HepG2 (cell line): ENCODE results near the gene ZNF813. TPM values are rescaled to one million over a fixed set of nuclear protein-coding genes. Genes with fewer than 3 reads are reported as not detected.

Experiments used
- CAMTA2 ChIP-seq: sonication (generic); formaldehyde crosslinking; IDR thresholded peaks from 2 replicates; pipeline ENCODE4 v1.4.0; 2020; ENCODE audit warnings: mild to moderate bottlenecking, missing genetic modification reagents, borderline replicate concordance
- CREM ChIP-seq, 2 experiments: sonication (generic) in 1 of 2; formaldehyde crosslinking in 1 of 2; IDR thresholded peaks; 2 replicates each; pipeline versions ENCODE4 v1.4.0 to v1.6.1; 2016 to 2020; ENCODE audit warnings: antibody characterized with exemption in 1 of 2, mild to moderate bottlenecking in 1 of 2, missing genetic modification reagents in 1 of 2
- FOXK1 ChIP-seq: sonication (generic); formaldehyde crosslinking; IDR thresholded peaks from 2 replicates; pipeline ENCODE4 v1.4.0; 2020; ENCODE audit warnings: low read depth, missing genetic modification reagents, borderline replicate concordance
- HNRNPH1 ChIP-seq: fragments of 200-400 bp; formaldehyde crosslinking; optimal IDR thresholded peaks from 2 replicates; pipeline ENCODE3; 2017; ENCODE audit warnings: mild to moderate bottlenecking, low read depth, low read length
- MIXL1 ChIP-seq: IDR thresholded peaks from 2 replicates; pipeline ENCODE4 v1.6.1; 2016
- PITX1 ChIP-seq: sonication (generic); formaldehyde crosslinking; IDR thresholded peaks from 2 replicates; pipeline ENCODE4 v1.5.1; 2020; ENCODE audit warnings: mild to moderate bottlenecking, missing genetic modification reagents
- POGK ChIP-seq: sonication (generic); formaldehyde crosslinking; conservative IDR thresholded peaks from 2 replicates; pipeline ENCODE4 v1.8.0; 2022; ENCODE audit warnings: mild to moderate bottlenecking, moderate library complexity, missing genetic modification reagents
- RFXANK ChIP-seq: IDR thresholded peaks from 2 replicates; pipeline ENCODE4 v1.6.1; 2016
- TFE3 ChIP-seq: IDR thresholded peaks from 2 replicates; pipeline ENCODE4 v1.6.1; 2016
- ZFP36 ChIP-seq: fragments of 150-350 bp; IDR thresholded peaks from 2 replicates; pipeline ENCODE4 v1.6.1; 2018; ENCODE audit warnings: borderline replicate concordance, low read length, low read depth; ENCODE audit not compliant: partially characterized antibody
- ZNF292 ChIP-seq: sonication (generic); formaldehyde crosslinking; IDR thresholded peaks from 2 replicates; pipeline ENCODE4 v1.8.1; 2022; ENCODE audit warnings: mild to moderate bottlenecking, low read depth, missing genetic modification reagents, borderline replicate concordance
- ZNF441 ChIP-seq: sonication (generic); formaldehyde crosslinking; IDR thresholded peaks from 2 replicates; pipeline ENCODE4 v1.7.0; 2021; ENCODE audit warnings: missing genetic modification reagents, borderline replicate concordance
- ZNF710 ChIP-seq: sonication (generic); formaldehyde crosslinking; IDR thresholded peaks from 2 replicates; pipeline ENCODE4 v1.5.0; 2020; ENCODE audit warnings: mild to moderate bottlenecking, missing genetic modification reagents, borderline replicate concordance
- ZNF790 ChIP-seq: sonication (generic); formaldehyde crosslinking; IDR thresholded peaks from 2 replicates; pipeline ENCODE4 v1.8.0; 2022; ENCODE audit warnings: missing genetic modification reagents, mild to moderate bottlenecking, borderline replicate concordance
- ZSCAN20 ChIP-seq: sonication (generic); formaldehyde crosslinking; IDR thresholded peaks from 2 replicates; pipeline ENCODE4 v1.4.0; 2020; ENCODE audit warnings: missing genetic modification reagents, mild to moderate bottlenecking, borderline replicate concordance
- polyA plus RNA-seq, 8 experiments: library from polyadenylated mRNA; depleted of rRNA in 3 of 8; stranded (reverse) in 7 of 8; unstranded in 1 of 8; fragments of >200 nt; fragmentation: Illumina TruSeq in 4 of 8; extraction: Trizol in 4 of 8; gene quantifications; 2 replicates each; pipeline versions ENCODE4 v1.2.1 to v1.2.3, GENCODE V29; 2011 to 2016; ENCODE audit warnings: low read depth in 4 of 8, missing spikeins in 1 of 8, mixed read lengths in 1 of 8; ENCODE audit not compliant: insufficient read depth in 1 of 8
- total RNA-seq, 5 experiments: library from RNA; depleted of rRNA; stranded (reverse); fragments of >200 nt; fragmentation: Illumina TruSeq; extraction: Trizol; gene quantifications; 2 replicates each; pipeline ENCODE4 v1.2.3, GENCODE V29; 2016; ENCODE audit warnings: low read depth in 1 of 5
- TF ChIP-seq, protein P1 (sequence below): sonication (generic); IDR thresholded peaks from 2 replicates; pipeline ENCODE4 v1.6.1; 2016; ENCODE audit warnings: low read depth, borderline replicate concordance
- TF ChIP-seq, protein P2 (sequence below): sonication (generic); formaldehyde crosslinking; IDR thresholded peaks from 2 replicates; pipeline ENCODE4 v1.4.0; 2020; ENCODE audit warnings: mild to moderate bottlenecking, missing genetic modification reagents
- TF ChIP-seq, protein P3 (sequence below): sonication (generic); formaldehyde crosslinking; IDR thresholded peaks from 2 replicates; pipeline ENCODE4 v1.5.1; 2020; ENCODE audit warnings: mild to moderate bottlenecking, moderate library complexity, missing genetic modification reagents

Gene ZNF813
- total and polyA plus RNA-seq, 2 of the 13 experiments (the other 11 are each of a cell fraction or from before 2014, with no cell fraction given), result 2.1 to 8.9 TPM

GRCh38 chr19:53507523-53508442 is 40.2 kb downstream of the ZNF813 start (continued):
- TF ChIP-seq POGK (CRISPR knock-in tag) (no peak), MIXL1 (CRISPR knock-in tag) (peak; percentile 57; the same call in 1 of the 2 replicates), FOXK1 (CRISPR knock-in tag) (peak; percentile 80; the same call in 1 of the 2 replicates), TFE3 (CRISPR knock-in tag) (peak; percentile 92), PITX1 (CRISPR knock-in tag) (0 out of 2 replicates have a peak, but pooled peaks have one; percentile 41), RFXANK (CRISPR knock-in tag) (peak; percentile 70; the same call in 1 of the 2 replicates), ZNF790 (CRISPR knock-in tag) (no peak), HNRNPH1 (no peak), ZNF710 (CRISPR knock-in tag) (peak; percentile 45; the same call in 1 of the 2 replicates), ZNF292 (peak; percentile 45; the same call in 1 of the 2 replicates), CAMTA2 (no peak), CREM (IDR thresholded peaks at IDR 0.05) (peak; percentile 70; the same call in 1 of the 2 replicates), CREM (CRISPR knock-in tag; IDR thresholded peaks at IDR 0.05) (no peak), ZFP36 (no peak), ZSCAN20 (no peak), ZNF441 (CRISPR knock-in tag) (peak; percentile 75; the same call in 1 of the 2 replicates)
- TF ChIP-seq, protein P1, sequence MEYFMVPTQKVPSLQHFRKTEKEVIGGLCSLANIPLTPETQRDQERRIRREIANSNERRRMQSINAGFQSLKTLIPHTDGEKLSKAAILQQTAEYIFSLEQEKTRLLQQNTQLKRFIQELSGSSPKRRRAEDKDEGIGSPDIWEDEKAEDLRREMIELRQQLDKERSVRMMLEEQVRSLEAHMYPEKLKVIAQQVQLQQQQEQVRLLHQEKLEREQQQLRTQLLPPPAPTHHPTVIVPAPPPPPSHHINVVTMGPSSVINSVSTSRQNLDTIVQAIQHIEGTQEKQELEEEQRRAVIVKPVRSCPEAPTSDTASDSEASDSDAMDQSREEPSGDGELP, result peak; percentile 99
- TF ChIP-seq, protein P2, sequence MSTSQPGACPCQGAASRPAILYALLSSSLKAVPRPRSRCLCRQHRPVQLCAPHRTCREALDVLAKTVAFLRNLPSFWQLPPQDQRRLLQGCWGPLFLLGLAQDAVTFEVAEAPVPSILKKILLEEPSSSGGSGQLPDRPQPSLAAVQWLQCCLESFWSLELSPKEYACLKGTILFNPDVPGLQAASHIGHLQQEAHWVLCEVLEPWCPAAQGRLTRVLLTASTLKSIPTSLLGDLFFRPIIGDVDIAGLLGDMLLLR, result no peak
- TF ChIP-seq, protein P3, sequence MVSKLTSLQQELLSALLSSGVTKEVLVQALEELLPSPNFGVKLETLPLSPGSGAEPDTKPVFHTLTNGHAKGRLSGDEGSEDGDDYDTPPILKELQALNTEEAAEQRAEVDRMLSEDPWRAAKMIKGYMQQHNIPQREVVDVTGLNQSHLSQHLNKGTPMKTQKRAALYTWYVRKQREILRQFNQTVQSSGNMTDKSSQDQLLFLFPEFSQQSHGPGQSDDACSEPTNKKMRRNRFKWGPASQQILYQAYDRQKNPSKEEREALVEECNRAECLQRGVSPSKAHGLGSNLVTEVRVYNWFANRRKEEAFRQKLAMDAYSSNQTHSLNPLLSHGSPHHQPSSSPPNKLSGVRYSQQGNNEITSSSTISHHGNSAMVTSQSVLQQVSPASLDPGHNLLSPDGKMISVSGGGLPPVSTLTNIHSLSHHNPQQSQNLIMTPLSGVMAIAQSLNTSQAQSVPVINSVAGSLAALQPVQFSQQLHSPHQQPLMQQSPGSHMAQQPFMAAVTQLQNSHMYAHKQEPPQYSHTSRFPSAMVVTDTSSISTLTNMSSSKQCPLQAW (CRISPR knock-in tag), result peak; percentile 44; the same call in 1 of the 2 replicates
